Measurements from ENCODE around the gene TREM2.

- TF ChIP-seq, protein P1, sequence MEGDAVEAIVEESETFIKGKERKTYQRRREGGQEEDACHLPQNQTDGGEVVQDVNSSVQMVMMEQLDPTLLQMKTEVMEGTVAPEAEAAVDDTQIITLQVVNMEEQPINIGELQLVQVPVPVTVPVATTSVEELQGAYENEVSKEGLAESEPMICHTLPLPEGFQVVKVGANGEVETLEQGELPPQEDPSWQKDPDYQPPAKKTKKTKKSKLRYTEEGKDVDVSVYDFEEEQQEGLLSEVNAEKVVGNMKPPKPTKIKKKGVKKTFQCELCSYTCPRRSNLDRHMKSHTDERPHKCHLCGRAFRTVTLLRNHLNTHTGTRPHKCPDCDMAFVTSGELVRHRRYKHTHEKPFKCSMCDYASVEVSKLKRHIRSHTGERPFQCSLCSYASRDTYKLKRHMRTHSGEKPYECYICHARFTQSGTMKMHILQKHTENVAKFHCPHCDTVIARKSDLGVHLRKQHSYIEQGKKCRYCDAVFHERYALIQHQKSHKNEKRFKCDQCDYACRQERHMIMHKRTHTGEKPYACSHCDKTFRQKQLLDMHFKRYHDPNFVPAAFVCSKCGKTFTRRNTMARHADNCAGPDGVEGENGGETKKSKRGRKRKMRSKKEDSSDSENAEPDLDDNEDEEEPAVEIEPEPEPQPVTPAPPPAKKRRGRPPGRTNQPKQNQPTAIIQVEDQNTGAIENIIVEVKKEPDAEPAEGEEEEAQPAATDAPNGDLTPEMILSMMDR (conservative IDR thresholded peaks at IDR 0.05; ENCODE audit: low read depth, low read length): no peak
- TF ChIP-seq EZH2 (IDR thresholded peaks at IDR 0.05; ENCODE audit: low read length, unreplicated experiment) (no peak), EZH2phosphoT487 (IDR thresholded peaks at IDR 0.05; ENCODE audit: borderline replicate concordance, low read length) (no peak)
These were observed at the start of gene TREM2 for GRCh38 chr6:41162687-41163418.

All from PC-3 (cell line).